ENCODE results near the gene COL5A1. TPM values are rescaled to one million over a fixed set of nuclear protein-coding genes. Genes with fewer than 3 reads are reported as not detected.
"Not testable (repeated sequence)": the region's sequence is repeated elsewhere in the genome, so short reads cannot be mapped to it uniquely, and the experiment has no call there.

Gene COL5A1
- total RNA-seq, 2 donors from 2014 or later, result 10.9 to 22.0 TPM

DNA sequence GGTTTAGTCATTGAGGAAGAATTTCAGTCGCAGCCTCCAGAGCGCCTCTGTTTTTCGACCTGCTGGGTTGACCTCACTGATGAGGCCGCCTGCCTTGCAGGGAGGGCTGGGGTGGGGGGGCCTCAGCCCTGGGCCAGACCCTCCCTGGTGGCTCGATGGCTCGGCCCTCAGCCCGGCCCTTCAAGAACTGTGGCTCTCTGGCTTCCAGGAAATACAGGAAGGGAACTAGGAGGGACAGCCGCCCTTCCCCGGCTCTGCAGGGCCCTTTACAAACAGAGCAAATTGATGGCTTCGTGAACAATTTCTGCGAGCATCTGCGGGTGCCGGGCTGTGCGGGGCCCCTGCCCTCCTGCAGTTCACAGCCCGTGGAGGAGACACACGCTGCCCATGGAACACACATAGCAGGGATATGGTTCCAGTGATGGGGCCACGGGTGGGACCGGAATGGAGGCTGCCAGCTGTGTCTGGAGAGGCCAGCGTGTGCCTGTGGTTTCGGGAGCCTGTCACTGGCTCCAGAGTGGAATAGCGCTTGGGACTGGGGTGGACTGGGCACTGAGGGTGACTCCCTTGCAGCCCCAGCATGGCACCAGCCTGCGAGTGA, 39.6 kb downstream of the COL5A1 start:
- Histone ChIP-seq H3K4me3 (no peak overlapping the region), H3K4me1 (peaks cover 0 to 29% of the 10 kb centered on the region in 2 donors), H3K27ac (peak overlapping the region; percentile 21 to 43), H3K36me3 (no peaks in the 10 kb centered on the region), H3K27me3 (no peaks in the 10 kb centered on the region), H3K9me3 (no peaks in the 10 kb centered on the region)
- TF ChIP-seq, protein P1, sequence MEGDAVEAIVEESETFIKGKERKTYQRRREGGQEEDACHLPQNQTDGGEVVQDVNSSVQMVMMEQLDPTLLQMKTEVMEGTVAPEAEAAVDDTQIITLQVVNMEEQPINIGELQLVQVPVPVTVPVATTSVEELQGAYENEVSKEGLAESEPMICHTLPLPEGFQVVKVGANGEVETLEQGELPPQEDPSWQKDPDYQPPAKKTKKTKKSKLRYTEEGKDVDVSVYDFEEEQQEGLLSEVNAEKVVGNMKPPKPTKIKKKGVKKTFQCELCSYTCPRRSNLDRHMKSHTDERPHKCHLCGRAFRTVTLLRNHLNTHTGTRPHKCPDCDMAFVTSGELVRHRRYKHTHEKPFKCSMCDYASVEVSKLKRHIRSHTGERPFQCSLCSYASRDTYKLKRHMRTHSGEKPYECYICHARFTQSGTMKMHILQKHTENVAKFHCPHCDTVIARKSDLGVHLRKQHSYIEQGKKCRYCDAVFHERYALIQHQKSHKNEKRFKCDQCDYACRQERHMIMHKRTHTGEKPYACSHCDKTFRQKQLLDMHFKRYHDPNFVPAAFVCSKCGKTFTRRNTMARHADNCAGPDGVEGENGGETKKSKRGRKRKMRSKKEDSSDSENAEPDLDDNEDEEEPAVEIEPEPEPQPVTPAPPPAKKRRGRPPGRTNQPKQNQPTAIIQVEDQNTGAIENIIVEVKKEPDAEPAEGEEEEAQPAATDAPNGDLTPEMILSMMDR (IDR thresholded peaks at IDR 0.05), result no peak
- DNase-seq (ENCODE audit: low spot score), result no peak

DNA sequence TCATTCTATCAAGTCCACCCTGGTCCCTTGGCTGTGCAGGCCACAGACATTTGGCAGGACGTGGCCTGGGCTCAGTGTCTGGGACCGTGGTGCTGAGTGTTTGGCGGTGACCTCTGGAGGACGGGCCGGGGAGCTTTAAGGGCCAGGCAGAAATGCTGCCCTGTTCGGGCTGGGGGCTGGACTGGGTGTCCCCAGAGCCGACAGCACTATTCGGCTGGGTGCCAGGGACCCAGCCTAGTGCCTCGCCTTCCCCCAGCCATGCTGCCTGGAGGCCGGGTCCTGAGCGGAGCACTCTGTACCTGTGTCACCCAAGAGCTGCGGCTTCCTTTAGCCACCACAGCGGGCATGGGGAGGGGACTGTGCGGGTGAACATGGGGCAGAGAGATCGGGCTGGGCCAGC, 40.4 kb downstream of the COL5A1 start:
- Histone ChIP-seq H3K27me3 (no peaks in the 10 kb centered on the region), H3K9me3 (no peaks in the 10 kb centered on the region), H3K27ac (peak overlapping the region; percentile 43 to 57), H3K4me3 (no peak overlapping the region), H3K4me1 (peaks cover 0 to 29% of the 10 kb centered on the region in 2 donors), H3K36me3 (no peaks in the 10 kb centered on the region)
- TF ChIP-seq, protein P1 (IDR thresholded peaks at IDR 0.05), result no peak
- DNase-seq (ENCODE audit: low spot score), result no peak

DNA sequence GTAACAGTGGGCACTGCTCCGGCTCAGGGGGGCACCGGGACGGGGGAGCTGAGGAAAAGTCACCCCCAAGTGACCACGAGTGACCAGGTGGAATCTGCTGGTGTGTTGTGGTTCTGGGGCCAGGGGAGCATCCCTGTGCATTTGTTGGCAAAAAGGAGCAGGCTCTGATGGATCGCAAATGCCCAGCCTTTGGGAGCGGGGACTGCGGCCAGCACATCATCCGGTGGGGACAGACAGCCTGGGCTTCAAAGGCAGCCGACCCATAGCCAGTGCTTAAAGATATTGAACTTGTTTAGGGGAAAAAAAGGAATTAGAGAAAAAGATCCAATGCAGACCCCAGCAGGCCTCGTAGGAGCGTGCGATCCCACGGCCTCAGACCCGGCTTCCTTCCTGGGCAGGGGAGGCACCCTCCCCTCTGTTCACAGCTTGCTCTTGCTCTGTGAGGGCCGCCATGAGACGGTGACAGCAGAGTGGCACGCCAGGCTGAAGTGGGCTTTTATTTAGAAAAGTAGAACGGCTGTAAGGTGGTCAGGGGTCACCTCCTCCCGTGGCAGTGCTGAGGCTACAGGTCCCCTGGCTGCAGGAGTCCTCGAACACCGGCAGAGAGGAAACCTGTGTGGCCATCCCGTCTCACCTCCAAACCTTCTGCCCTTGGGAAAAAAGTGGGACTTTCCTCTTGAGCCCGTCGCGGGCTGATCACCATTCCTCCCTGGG, 41.2 kb downstream of the COL5A1 start:
- H3K9me3 ChIP-seq, result no peaks in the 10 kb centered on the region
- TF ChIP-seq, protein P1 (IDR thresholded peaks at IDR 0.05), result no peak
- no peak overlapping the region for H3K4me3 ChIP-seq
- H3K4me1 ChIP-seq, result peaks cover 0 to 29% of the 10 kb centered on the region in 2 donors
- no peaks in the 10 kb centered on the region for H3K27me3 ChIP-seq
- peak overlapping the region; percentile 43 to 57 for H3K27ac ChIP-seq
- H3K36me3 ChIP-seq, result no peaks in the 10 kb centered on the region
- DNase-seq (ENCODE audit: low spot score), result no peak

DNA sequence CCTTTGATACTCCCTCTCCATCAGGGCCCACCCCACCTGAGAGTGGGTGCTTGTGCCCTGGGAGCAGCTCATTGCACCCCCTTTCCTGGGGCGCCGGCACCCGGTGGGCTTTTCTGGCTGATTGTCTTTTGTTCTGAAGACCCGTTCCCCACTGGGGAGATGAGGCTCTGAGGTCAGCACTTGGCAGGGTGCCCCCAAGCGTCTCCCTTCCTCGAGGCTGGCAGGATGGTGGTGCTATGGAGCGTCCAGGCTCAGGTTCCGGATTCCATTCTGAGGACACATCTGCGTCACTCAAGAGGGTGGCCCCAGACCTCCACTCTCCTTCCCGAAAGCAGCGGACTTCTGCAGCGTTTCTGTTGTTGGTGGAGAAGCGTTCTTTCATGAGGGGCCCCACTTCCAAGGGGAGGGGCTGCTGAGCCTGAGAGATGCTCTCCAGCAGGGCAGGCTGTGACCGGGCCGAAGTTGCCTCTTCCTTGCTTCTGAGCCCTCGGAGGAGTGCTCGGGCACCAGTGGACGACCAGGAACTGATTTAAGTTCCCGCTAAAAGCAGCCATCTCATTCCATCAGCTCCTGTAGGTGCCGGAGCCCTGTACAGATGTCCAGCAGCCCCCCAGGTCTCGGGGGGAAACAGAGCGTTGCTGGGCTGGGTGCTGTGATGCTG, 42.2 kb downstream of the COL5A1 start:
- no peak overlapping the region for H3K4me3 ChIP-seq
- H3K9me3 ChIP-seq, result no peaks in the 10 kb centered on the region
- DNase-seq (ENCODE audit: low spot score), result peak; percentile 79
- no peaks in the 10 kb centered on the region for H3K27me3 ChIP-seq
- H3K27ac ChIP-seq, result peak overlapping the region; percentile 21 to 40
- H3K4me1 ChIP-seq, result peaks cover 0 to 29% of the 10 kb centered on the region in 2 donors
- H3K36me3 ChIP-seq, result no peaks in the 10 kb centered on the region
- TF ChIP-seq, protein P1 (IDR thresholded peaks at IDR 0.05), result no peak

DNA sequence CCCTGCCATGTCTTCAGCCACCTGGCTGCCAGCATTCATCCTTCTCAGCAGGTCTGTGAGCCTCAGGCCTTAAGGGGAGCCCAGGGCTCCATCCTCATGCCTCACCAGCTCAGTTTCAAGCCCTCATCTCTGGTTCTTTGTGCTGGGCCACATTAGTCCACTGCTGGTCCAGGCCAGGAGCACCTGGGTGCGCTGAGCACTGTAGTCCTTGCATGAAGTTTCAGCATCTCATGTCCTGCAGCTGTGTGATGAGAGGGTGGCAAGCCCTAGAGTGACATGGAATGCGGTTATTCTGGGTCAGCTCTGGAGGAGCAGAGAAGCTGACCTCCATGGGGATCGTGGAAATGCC, 42.7 kb downstream of the COL5A1 start:
- DNase-seq (ENCODE audit: low spot score), result no peak
- TF ChIP-seq, protein P1 (IDR thresholded peaks at IDR 0.05), result no peak
- Histone ChIP-seq H3K9me3 (no peaks in the 10 kb centered on the region), H3K27me3 (no peaks in the 10 kb centered on the region), H3K27ac (peak overlapping the region in 1 of 2 donors; percentile 40), H3K4me3 (no peak overlapping the region), H3K36me3 (no peaks in the 10 kb centered on the region), H3K4me1 (peaks cover 0 to 34% of the 10 kb centered on the region in 2 donors)

DNA sequence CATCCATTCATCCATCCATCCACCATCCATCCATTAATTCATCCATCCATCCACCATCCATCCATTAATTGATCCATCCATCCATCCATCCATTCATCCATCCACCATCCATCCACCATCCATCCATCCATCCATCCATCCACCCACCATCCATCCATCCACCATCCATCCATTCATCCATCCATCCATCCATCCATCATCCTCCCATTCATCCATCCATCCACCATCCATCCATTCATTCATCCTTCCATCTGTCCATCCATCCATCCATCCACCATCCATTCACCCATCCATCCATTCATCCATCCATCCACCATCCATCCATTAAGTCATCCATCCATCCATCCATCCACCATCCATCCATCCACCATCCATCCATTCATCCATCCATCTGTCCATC, 43.3 kb downstream of the COL5A1 start:
- DNase-seq (ENCODE audit: low spot score); H3K4me3 ChIP-seq; H3K27me3 ChIP-seq; H3K36me3 ChIP-seq; H3K27ac ChIP-seq; H3K9me3 ChIP-seq: not testable (repeated sequence)
- H3K4me1 ChIP-seq, result peaks cover 0 to 40% of the 10 kb centered on the region in 2 donors

Data from right atrium auricular region (tissue), 2 donors.